Esophagus muscularis mucosa (tissue), 4 donors: ENCODE results near the gene DDX39A. TPM values are rescaled to one million over a fixed set of nuclear protein-coding genes. Genes with fewer than 3 reads are reported as not detected.
"Not testable (repeated sequence)": the region's sequence is repeated elsewhere in the genome, so short reads cannot be mapped to it uniquely, and the experiment has no call there.

ENCODE experiments used
- DNase-seq: peaks from one replicate; pipeline ENCODE4 v3.0.0-alpha.2; 2017; ENCODE audit errors: extremely low spot score
- H3K27ac ChIP-seq, 4 donors: fragments of 200-600 bp; sonication (generic); replicated peaks in 1 of 4; 1 replicate in 3 of 4; 2 replicates in 1 of 4; pipeline ENCODE4 v1.5.1; 2016 to 2019; ENCODE audit warnings: mild to moderate bottlenecking in 1 of 4
- H3K27me3 ChIP-seq, 4 donors: fragments of 200-600 bp; sonication (generic); one replicate each; pipeline versions ENCODE4 v1.5.1 to v1.6.0; 2016 to 2019
- H3K36me3 ChIP-seq, 4 donors: fragments of 200-600 bp; sonication (generic); one replicate each; pipeline ENCODE4 v1.5.1; 2016 to 2019
- H3K4me1 ChIP-seq, 4 donors: fragments of 200-600 bp; sonication (generic); one replicate each; pipeline ENCODE4 v1.5.1; 2016 to 2019
- H3K4me3 ChIP-seq, 4 donors: fragments of 200-600 bp; sonication (generic); 1 replicate in 2 of 4; 2 replicates in 2 of 4; pipeline ENCODE4 v1.5.1; 2016 to 2019; ENCODE audit warnings: mild to moderate bottlenecking in 4 of 4, moderate library complexity in 1 of 4
- H3K9me3 ChIP-seq, 4 donors: fragments of 200-600 bp; sonication (generic); 1 replicate in 3 of 4; 2 replicates in 1 of 4; pipeline ENCODE4 v1.5.1; 2016 to 2019
- CTCF ChIP-seq, 3 experiments: fragments of 200-600 bp in 2 of 3; fragments of 450-650 bp in 1 of 3; sonication (generic) in 2 of 3; IDR thresholded peaks; one replicate each; pipeline ENCODE4 v1.5.1; 2017 to 2019; ENCODE audit warnings: antibody characterized with exemption in 3 of 3, mild to moderate bottlenecking in 2 of 3, moderate library complexity in 1 of 3
- EP300 ChIP-seq: sonication (generic); formaldehyde crosslinking; IDR thresholded peaks from one replicate; pipeline ENCODE4 v1.6.1; 2017; ENCODE audit warnings: antibody characterized with exemption
- POLR2A ChIP-seq: fragments of 450-650 bp; IDR thresholded peaks from one replicate; pipeline ENCODE4 v1.6.1; 2017; ENCODE audit warnings: antibody characterized with exemption, moderate library complexity, mild to moderate bottlenecking, low read depth
- POLR2AphosphoS5 ChIP-seq, 2 donors: sonication (generic); formaldehyde crosslinking; IDR thresholded peaks; one replicate each; pipeline ENCODE4 v1.6.1; 2017; ENCODE audit warnings: antibody characterized with exemption in 2 of 2
- WGBS: methylation state at CpG from one replicate; pipeline ENCODE4 v1.1.5; 2018; 5-methylcytosine and 5-hydroxymethylcytosine counted together
- intact Hi-C: fragments of 100-400 bp; cut with DNase I; formaldehyde crosslinking; loops from one replicate; pipeline ENCODE4 v1.15.1; 2023
- total RNA-seq, 4 donors: library from RNA; depleted of rRNA; stranded (reverse); fragments of >200 nt; gene quantifications; one replicate each; pipeline versions ENCODE4 v1.1.0 to v1.2.1, GENCODE V29; 2016

DDX39A gene
- total RNA-seq, 4 donors from 2014 or later = 39.3 to 56.3 (median 42.1) TPM

DNA sequence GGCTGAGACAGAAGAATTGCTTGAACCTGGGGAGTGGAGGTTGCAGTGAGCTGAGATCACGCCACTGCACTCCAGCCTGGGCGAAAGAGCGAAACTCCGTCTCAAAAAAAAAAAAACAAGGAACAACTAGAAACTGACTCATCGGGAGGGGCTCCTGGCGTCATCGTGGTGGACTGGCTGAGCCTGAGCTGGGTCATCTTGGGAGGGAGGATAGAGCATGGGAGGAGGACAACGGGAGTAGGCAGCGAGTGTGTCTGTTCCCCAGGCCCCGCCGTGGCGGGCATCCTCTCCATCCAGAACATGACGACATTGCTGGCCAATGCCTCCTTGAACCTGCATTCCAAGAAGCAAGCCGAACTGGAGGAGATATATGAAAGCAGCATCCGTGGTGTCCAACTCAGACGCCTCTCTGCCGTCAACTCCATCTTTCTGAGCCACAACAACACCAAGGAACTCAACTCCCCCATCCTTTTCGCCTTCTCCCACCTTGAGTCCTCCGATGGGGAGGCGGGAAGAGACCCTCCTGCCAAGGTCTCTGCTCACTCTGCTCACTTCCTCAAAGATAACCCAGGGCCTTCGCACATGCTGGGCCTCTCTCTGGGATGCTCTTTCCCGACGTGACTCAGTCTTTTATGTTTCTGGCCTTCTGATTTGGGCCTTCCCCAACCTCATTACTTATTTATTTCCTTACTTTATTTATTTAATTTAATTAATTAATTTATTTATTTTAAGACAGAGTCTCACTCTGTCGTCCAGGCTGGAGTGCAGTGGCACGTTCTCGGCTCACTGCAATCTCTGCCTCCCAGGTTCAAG, 16.6 kb downstream of the DDX39A start:
- peak; percentile 31 to 42 for TF ChIP-seq POLR2AphosphoS5 (IDR thresholded peaks at IDR 0.05)
- TF ChIP-seq CTCF (IDR thresholded peaks at IDR 0.05) = no peak
- Histone ChIP-seq H3K27ac (peak overlapping the region; percentile 31 to 47 (median 40)), H3K36me3 (peaks cover 8 to 82% (median 76%) of the 10 kb centered on the region in 4 donors), H3K4me3 (no peak overlapping the region), H3K4me1 (peaks cover 5 to 19% (median 18%) of the 10 kb centered on the region in 4 donors), H3K27me3 (no peaks in the 10 kb centered on the region), H3K9me3 (no peaks in the 10 kb centered on the region)
- 64% methylated on average over 26 of the region's 26 CpGs for WGBS
- intact Hi-C loops = no loop called here
- DNase-seq = no peak

- 89% methylated on average over 18 of the region's 18 CpGs for WGBS
- Histone ChIP-seq H3K9me3 (no peaks in the 10 kb centered on the region), H3K27me3 (no peaks in the 10 kb centered on the region), H3K36me3 (peaks cover 5 to 75% (median 70%) of the 10 kb centered on the region in 4 donors), H3K4me3 (no peak overlapping the region), H3K4me1 (peaks cover 4 to 14% (median 13%) of the 10 kb centered on the region in 4 donors), H3K27ac (peak overlapping the region; percentile 31 to 47 (median 40))
- TF ChIP-seq EP300 (no peak), CTCF (IDR thresholded peaks at IDR 0.05) (no peak), POLR2A (no peak), POLR2AphosphoS5 (IDR thresholded peaks at IDR 0.05) (no peak)
- intact Hi-C loops = no loop called here
- no peak for DNase-seq
These were observed 17.5 kb downstream of the DDX39A start for GRCh38 chr19:14401468-14402195.

DNA sequence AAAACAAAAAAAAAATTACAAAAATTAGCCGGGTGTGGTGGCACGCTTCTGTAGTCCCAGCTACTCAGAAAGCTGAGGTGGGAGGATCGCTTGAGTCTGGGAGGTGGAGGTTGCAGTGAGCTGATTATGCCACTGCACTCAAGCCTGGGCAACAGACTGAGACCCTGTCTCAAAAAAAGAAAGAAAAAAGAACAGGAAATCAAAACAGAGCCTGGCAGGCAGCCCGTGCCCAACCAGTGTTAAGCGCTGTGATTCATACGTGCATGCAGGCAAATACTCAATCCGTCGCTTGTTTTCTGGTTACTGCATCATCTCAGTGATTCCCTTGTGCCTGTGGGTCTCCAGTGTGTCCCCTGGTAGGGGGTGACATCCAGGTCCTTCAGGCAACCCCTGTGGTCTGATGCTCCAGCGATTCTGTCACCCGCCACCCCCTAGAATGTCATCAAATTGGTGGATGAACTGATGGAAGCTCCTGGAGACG, 18.1 kb downstream of the DDX39A start:
- WGBS = 83% methylated on average over 10 of the region's 11 CpGs
- Histone ChIP-seq H3K36me3 (peaks cover 5 to 78% (median 72%) of the 10 kb centered on the region in 4 donors), H3K4me1 (peaks cover 0 to 8% (median 7%) of the 10 kb centered on the region in 4 donors), H3K27me3 (no peaks in the 10 kb centered on the region), H3K9me3 (no peaks in the 10 kb centered on the region), H3K4me3 (no peak overlapping the region), H3K27ac (no peak overlapping the region)
- no peak for DNase-seq
- intact Hi-C loops = no loop called here
- TF ChIP-seq POLR2A (no peak), POLR2AphosphoS5 (IDR thresholded peaks at IDR 0.05) (no peak), EP300 (no peak), CTCF (IDR thresholded peaks at IDR 0.05) (no peak)

- intact Hi-C loops, H3K4me1 ChIP-seq, H3K27me3 ChIP-seq, DNase-seq, H3K27ac ChIP-seq, H3K9me3 ChIP-seq, H3K4me3 ChIP-seq: not testable (repeated sequence)
- peaks cover 5 to 85% (median 75%) of the 10 kb centered on the region in 4 donors for H3K36me3 ChIP-seq
- 83% methylated on average over 11 of the region's 16 CpGs for WGBS
These were observed 22.0 kb downstream of the DDX39A start for GRCh38 chr19:14397168-14397567.

- DNase-seq, H3K27me3 ChIP-seq, H3K9me3 ChIP-seq, H3K4me1 ChIP-seq, intact Hi-C loops, H3K27ac ChIP-seq, H3K4me3 ChIP-seq: not testable (repeated sequence)
- H3K36me3 ChIP-seq = peaks cover 9 to 83% (median 75%) of the 10 kb centered on the region in 4 donors
- no CpG with 5 or more reads among the region's 3 CpGs for WGBS
These were observed 22.4 kb downstream of the DDX39A start for GRCh38 chr19:14396730-14397129.
